NCI-H69 (cell line): ENCODE data around the gene SH3BGR.

ENCODE experiments used
- DNase-seq: peaks from one replicate; lab custom pipeline; 2025; lab: John Stamatoyannopoulos, UW

SH3BGR gene

DNA sequence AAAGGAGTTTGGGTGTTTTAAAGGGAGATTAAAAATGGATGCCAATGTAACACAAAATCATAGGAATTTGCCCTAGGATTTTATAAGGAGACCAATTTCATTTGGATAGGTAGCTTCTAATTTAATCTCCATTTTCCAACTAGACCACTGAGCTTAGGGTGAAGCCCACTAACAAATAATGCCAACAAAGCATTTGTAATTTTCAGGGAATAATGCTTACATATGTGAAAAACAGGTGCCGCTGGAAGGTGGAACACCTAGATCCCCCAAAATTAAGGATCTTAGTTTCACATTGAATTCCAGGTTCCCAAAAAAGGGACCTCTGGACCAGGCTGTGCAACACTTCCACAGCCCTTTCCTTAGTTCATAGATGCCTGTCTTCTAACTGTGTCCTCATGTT lies 94.8 kb downstream of the SH3BGR start:
- no peak for DNase-seq

DNA sequence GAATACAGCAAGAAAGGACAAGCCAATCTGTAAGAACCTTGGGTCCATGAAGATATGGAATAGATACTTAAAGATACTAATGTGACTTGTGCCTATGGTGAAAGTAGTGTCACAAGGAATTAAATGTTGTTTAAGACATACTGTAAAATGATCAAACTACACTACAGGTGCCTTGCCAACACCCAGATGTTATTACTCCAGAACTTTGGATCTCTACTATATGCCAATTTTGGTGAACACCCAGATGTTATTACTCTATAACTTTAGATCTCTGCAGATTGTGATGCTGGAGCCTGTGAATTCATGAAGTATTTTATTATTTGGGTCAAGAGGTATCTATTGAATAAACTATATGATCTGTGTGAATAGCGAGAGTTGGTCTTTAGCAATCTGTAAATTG lies 101.1 kb downstream of the SH3BGR start:
- no peak for DNase-seq

DNA sequence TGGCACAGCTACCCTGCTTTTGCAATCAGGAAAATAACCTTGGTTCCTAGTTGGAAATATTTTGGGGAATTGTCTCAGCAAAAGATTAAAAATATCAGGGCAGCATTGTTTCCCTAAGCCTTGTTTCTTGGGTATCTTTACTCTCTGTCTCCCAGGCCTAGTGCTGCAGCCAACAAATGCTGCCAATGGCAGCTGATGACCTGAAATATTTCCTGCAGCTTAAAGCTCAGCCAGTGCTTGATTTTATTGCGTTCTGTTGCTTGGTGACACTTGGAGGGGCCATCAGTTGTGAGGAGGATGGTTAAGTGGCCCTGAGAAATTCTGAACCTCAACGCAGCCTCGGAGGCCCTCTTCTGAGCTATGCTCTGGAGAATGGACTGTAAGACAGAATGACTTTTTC lies 101.6 kb downstream of the SH3BGR start:
- DNase-seq, result no peak

DNA sequence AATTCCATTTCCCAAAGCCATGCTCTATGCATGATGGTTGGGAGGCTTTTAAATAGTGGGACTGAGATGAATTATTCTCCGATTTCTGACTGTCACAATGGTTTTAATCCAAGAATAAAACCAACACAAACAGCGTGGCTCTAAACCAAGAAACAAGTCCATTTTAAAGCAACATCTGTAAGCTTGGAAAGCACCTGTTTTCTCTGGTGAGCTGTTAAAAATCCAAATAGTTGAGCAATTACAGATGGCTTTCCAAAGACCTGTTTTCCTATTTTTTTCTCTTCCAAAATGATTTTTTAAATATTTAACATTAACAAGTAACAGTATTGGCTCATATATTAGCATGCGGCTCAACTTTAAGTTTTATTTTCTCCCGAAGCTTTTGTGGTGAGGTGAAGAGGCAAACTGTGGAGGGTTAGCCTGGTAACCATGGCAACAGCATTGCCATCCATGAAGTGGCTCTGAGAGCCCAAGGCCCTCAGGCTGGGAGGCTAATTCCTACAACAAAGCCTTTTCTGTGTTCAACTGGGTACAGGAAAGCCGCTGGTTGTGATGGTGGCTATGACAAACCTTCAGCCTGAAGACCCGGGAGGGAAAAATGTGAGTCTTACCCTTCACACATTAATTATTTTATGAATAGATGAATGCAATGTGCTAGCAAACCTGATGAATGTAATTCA lies 104.3 kb downstream of the SH3BGR start:
- DNase-seq, result peak; percentile 18

DNA sequence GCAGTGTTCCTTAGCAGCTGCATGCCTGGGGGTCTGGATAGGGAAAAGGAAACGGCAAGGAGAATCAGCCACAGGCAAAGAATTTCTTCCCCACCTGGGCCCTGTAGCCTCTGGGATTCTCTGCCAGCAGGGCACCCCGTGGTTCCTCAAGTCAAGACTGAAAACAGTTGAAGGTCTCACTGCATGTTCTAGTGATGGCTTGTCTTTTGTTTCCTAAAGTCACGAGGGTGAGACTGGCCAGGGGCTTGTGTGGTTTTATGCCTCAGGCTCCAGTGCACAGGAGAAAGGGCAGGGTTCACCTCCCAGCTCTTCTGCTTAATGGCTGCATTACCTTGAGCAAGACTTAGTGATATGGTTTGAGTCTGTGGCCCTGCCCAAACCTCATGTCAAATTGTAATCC lies 107.7 kb downstream of the SH3BGR start:
- DNase-seq, result no peak

DNA sequence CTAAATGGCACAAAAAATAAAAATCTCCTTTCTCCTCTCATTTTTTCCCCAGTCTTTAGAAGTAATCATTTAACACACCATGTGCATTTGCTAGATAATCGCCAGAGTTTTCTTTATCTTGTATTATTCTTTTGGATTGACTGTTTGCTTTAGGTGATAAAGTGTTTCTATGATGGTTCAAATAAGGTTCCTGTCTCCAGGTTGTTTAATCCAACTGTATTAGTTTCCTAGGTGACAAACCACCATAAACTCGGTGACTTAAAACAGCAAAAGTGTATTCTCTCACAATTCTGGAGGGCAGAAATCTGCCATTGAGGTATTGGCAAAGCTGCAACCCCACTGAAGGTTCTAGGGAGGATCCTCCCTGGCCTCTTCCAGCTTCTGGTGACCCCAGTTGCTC lies 109.4 kb downstream of the SH3BGR start:
- no peak for DNase-seq

DNA sequence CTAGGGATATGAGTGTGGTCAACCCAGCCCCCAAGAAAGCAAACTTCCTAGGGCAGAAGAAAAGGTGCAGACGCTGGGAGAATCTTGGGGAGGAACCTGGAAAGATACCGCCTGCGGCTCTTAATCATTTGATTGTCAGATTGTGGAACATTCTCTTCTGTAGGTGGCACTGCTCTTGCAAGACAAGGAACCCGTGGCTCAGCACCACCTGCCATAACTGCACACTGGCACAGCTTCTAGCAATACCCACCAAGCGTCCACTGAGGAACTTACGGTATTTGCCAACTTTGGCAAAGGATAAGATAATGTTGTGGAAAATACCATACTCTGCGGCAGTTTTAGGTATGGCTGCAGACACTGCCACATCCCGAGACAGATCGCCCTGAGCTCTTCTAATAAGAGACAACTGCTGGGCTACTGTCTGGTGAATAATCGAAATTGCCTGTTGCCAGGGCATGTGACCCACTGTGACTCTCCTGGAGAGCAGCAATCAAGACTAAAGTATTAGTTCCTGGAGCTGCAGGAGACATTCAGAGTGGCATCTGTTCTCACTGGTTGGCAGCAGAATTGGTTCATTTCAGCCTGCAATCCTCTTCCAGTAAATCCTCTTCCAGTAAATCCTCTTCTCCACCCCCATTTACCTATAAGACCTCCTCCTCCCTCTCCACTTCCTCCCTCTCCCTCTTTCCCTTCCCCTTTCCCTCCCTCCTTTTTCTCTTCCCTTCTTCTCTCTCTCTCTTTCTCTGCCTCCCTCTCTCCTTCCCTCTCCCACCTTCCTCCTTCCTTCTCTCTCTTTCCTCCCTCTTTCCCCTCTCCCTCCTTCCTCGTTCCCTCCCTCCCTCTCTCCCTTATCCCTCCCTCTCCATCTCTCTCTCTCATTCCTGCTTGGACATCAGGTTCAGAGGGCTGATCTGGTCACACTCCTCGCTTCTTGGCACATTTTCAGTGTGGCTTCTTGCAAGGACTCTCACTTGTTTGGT lies 111.3 kb downstream of the SH3BGR start:
- DNase-seq, result peak; percentile 89

DNA sequence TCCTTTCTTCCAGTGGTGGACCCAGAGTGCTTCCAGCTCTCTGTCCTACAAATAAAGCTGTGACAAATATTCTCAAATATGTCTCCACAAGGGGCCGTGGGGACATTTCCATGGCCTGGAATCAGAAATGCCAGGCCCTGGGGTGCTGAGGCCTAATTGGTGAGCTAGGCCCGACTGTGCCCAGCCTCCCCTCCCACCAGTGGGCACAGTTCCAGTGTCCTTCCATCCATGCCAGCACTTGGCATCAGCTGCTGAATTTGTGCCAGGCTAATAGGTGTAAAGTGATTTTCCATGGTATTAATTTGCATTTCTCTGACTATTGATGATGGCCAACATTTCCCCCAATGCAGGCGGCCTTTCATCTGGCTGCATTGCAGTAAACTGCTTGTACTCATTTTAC lies 112.4 kb downstream of the SH3BGR start:
- DNase-seq, result peak; percentile 79
